NK-92 treated with Interleukin-12 subunit alpha and Interleukin-12 subunit beta, amount 100 ng/mL, for 24 hours (cell line): ENCODE data around the gene SHANK3.

Source experiments
- DNase-seq: peaks from one replicate; lab custom pipeline; 2025; lab: John Stamatoyannopoulos, UW

Gene SHANK3

DNA sequence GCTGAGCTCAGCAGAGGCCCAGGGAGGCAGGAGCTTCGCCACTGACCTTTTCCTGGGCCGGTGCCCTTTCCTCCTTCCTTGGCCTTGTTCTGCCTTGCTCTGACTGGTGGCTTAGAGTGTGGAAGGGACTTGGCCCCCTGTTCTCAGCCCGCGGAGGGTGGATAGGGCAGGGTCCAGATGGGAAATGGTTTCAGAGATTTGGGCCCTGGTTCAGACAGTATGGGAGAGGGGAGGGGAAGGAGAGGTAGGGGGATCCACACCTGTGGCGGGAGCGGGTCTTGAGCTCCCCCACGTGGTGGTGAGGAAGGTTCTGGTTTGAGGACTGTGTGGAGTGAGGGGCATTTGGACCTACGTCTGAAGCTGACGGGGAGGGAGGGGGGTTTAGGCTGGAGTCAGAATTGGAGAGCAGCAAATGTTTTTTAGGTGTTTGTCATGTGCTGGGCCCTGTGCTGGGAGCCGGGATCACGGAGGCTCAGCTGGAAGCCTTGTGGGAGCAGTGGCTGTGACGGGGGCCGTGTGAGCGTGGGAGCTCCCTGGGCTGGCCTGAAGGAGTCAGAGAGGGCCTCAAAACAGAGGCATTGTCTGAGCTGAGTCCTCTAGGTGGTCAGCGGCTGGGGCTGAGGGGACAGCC, 27.2 kb downstream of the SHANK3 start:
- DNase-seq: no peak

DNA sequence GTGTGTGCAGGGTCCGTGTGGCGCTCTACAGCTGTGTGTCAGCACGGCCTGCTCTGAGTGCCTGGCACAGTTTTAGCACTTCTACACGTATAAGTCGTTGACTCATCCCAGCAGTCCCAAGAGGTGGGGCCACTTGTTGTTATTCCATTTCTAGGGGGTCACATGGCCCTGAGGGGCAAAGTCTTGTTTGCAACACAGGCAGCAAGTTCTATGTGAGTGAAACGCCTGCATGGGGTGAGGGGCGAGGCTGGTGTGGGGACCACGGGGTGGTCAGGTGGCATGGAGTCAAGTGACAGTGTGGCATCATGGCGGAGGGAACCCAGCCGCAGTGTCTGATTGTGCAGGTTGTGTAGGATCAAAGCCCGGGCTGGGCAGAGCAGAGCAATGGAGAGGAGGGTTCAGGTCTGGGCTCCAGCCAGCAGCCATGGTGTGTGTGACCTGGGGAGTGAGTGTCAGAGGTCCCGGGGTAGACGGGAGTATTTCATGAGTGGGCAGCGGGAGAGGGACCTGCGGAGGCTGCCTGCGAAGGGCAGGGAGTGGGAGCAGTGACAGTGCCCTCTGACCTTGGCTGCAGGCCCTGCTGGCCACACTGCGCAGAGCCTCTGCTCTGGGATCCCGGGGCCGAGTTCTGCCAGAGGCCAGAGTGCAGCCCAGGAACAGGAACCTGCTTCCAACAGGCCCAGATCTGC, 27.9 kb downstream of the SHANK3 start:
- no peak for DNase-seq

DNA sequence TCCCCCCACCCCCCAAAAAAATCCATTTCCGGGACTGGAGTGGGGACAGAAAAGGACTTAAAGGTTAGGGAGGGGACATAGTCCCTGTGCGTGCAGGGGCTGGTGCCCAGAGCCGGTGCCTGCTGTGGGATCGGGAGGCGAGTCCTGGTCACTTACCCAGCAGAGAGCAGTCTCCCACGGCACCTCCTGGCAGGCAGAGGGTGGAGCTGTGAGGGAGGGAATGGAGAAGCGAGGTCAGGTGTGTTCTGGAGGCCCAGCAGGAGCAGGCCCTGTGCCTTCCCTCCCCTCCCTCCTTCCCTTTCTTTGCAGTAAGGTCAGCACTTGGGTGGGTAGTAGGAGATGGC, 28.4 kb downstream of the SHANK3 start:
- DNase-seq: no peak

DNA sequence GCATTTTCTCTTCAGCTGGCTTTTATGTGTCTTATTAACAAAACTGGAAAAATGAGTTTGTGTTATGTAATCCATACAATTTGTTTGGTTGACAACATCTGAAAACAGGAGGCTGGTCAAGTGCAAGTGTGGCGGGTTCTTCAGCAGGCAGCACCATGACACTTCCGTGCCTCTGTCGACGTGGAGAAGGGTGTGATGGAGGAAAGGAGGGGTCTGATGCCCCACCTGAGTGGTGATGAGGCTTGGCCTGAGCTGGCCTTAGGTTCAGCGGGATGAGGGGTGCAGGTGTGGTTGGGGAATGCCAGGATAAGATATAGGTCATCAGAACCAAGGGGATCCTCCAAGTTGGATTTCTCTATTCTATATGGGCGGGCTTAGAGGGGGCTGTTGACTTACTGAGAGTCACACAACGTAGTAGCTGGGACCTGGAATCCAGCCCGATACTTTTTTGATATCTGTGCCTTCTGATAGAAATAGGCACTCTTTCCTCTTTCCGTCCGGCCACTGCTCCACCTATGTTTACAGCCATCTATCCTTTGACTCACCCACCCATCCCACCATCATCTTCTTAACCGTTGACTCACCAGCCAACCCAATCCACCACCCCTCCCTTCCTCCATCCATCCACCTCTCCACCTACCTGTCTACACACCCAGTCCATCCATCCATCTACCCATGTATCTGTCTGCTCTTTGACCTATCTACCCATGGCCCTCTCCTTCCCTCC, 29.0 kb downstream of the SHANK3 start:
- no peak for DNase-seq

DNA sequence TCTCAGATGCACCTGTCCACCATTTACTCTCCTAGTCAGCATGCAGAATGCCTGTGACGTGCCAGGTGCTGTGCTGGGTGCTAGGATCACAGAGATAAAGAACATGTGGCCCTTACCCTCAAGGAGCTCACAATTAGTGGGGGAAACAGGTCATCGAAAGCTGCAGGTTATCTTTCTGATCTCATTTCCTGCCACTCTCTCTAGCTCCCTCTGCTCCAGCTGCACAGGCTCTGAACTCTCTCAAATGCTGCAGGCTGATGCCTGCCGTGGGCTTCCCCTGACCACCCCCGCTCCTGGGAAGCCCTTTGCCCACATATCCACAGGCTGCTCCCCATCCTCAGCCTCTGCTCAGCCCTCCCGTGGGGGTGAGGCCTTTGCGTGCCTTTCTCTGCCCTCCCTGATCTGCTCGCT, 29.6 kb downstream of the SHANK3 start:
- no peak for DNase-seq

DNA sequence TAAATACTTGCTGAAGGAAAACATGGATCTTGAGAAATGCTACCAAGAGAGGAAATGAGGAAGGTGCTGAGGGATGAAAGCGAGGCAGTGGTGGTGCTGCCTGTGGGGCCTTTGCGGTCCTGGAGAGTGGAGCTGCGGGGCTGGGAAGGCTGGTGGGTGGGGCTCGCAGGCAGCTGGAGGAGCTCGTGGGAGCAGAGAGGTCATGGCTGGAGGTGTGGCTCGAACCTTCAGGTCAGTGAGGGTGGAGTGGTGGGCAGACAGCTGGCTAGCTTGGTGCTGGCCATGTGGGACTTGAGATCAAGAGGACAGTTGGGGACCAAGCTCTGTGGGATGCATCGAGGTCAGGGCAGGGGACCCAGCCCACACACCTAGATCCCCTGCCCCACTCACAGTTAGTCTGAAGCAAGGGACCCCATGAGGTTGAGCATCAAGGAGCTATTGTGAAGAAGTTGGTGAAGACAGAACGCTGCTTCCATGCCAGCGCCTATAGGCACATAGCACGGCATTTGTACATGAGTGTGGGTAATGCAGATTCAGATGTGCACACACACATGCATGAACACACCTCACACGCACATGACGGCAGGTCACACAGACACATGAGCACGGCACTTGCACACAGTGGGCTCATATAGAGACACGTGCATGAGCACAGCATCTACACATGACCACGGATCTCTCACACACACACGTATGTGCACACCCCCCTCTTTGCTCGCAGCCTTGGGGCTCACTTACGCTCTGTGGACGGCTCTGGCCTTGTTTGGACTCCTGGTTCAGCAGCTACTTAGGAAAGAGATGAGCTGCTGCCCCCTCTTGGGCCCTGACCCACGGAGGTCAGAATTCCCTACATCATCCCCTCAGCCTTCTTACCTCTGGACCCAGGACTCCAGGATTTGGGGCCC, 30.4 kb downstream of the SHANK3 start:
- no peak for DNase-seq

DNA sequence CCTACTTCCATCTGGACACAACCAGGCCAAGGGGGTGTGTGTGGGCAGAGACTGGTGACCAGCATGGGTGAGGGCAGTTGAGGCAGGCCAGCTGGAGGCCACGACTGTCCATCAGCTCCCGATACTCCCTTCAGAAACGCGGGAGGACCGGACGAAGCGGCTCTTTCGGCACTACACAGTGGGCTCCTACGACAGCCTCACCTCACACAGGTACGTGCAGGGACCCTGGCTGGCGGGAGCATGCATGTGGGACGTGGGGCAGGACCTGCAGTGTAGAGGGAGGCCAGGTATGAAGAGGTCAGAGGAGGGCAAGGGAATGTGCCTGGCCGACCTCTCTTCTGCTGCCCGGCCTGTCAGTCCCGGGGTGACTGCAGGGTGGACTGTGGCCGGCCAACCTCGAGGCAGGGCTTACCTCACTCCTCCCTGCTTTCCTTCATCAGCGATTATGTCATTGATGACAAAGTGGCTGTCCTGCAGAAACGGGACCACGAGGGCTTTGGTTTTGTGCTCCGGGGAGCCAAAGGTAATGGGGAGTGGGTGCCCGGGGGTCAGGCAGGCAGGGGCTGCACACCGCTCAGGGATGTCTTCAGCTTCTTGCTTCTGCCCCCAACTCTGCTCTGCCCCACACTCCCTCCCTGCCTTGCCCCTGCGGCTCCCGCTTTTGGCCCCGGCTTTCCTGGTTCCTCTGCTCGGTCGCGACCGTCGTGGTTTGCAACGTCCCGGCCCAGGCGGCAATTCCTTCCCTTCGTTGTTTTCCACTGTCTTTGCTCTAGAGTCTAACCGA, 31.3 kb downstream of the SHANK3 start:
- DNase-seq: no peak

DNA sequence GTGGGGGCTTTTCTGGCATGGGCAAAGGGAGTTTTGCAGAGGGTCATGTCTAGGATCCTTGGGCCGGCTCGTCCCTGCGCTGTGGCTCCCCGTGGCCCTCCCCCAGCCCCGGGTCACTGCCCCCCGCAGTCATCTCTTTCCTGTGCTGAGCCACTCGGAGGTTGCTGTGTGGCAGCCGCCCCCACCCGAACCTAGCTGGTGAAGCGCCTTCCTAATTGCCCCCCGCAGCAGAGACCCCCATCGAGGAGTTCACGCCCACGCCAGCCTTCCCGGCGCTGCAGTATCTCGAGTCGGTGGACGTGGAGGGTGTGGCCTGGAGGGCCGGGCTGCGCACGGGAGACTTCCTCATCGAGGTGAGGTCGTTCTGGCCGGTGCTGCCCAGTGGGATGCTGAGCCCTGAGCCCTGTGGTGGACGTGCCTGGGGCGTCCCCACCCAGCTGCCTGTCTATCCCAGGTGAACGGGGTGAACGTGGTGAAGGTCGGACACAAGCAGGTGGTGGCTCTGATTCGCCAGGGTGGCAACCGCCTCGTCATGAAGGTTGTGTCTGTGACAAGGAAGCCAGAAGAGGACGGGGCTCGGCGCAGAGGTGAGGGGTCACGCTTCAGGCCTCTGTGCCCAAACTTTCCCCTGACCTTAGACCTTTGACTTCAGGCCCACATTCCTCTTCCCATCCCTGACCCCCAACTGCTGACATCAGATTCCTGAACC, 32.0 kb downstream of the SHANK3 start:
- no peak for DNase-seq

DNA sequence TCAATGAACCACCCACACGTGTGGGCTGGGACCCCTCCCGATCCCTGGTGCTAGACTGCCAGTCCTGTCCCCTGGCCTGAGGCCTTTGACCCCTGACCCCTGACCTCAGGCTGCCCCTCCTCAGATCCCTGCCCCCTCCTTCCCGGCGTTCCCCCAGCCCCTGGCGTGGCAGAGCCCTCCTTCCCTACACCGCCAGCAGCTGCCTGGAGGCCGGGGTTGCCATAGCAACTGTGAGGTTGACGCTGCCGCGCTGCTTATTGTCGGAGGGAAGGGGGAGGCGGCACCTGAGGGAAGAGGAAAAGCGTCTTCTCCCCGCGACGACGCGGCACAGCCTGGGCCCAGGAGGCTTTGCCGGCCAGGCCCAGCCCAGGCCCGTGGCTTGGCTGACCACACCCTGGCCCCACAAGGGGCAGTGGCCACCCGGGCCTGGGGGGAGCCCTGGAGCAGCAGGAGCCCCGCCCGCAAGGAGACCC, 32.6 kb downstream of the SHANK3 start:
- no peak for DNase-seq

DNA sequence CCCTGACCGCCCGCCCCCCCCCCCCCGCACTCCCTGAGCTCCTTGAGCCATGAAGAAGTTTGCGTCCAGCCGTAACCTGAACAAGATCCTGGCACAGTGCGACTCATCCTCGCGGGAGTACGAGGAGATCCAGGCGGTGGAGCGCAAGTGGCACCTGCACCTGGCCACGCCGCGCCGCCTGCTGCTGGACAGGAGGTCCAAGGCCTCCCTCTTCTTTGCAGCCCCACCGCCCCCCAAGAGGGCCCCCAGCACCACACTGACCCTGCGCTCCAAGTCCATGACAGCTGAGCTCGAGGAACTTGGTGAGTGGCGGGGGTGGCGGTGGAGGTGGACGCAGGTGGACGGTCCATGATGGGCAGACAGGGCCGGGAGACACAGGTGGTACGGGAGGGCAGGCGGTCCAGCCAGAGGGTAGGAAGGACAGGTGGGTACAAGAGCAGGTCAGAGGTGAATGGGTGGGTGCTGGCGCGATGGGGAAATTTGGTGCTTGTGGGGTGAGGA, 33.3 kb downstream of the SHANK3 start:
- no peak for DNase-seq

DNA sequence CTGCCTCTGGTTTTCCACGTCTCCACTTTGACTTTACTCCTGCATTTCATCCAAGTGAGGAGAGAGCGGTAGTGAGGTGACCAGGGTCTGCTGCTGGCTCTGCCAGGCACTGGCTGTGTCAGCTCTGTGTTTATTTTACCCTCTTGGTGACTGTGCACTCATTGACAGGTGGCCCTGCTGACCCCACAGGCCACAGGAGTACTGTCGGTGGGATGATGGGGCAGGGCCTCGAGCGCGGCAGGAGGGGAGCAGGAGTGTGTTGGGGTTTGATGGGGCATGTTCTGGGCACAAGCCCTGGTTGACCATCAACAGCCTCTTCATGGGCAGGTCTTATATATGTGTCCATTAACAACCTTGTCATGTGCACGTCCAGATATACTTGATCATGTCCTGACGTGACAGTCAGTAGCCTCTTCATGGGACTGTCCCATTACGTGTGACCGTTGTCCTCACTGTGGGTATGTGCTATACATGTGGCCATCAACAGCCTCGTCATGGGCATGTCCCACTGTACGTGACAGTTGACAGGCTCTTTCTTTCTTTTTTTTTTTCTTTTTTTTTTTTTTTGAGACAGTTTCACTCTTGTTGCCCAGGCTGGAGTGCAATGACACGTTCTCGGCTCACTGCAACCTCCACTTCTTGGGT, 34.0 kb downstream of the SHANK3 start:
- DNase-seq: no peak

DNA sequence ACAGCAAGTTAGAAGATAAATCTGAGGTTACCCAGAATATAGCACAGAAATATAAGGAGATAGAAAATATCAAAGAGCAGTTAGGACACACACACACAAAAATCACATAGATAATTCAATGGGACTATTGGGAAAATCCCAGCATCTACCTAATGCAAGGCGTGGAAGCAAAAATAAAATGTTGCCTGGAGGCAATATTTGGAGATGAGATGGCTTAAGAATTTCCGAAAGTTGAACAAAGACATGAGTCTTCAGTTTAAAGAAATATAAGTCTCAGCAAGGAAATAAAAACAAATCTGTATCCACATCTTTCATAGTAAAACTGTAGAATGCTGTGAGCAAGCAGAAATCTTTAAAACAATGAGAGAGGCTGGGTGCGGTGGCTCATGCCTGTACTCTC, 35.9 kb downstream of the SHANK3 start:
- no peak for DNase-seq

DNA sequence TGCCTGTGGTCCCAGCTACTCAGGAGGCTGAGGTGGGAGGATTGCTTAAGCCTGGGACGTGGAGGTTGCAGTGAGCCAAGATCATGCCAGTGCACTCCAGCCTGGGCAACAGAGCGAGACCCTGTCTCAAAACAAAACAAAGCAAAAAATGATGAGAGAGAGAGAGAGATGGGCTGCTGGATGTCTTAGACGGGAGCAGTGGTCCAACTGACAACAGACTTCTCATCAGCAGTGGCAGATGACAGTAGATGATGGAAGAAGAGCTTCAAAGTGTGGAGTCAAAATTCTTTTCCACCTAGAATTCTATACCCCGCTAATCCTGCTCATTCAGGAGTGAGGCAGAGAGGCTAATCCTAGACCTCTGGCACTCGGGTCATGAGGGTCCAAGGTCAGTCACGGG, 36.4 kb downstream of the SHANK3 start:
- no peak for DNase-seq

DNA sequence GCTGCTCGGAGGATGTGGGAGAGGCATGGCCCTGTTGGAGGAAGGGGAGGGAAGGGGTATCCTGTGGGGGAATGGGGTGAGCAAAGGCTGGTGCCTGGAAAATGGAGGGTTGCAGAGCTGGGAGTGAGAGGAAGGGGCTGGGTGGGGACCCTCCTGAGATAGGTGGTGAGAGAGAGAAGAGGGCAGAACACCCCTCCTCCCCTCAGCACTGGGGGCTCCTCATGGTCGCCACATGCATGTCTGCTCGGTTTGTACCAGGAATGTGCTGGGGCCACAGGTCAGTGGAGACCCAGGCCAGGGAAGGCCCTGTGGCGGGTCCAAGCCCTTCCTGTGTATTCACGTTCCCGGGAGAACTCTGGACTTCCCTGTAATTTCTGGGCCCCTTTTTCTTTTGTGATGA, 37.6 kb downstream of the SHANK3 start:
- no peak for DNase-seq

DNA sequence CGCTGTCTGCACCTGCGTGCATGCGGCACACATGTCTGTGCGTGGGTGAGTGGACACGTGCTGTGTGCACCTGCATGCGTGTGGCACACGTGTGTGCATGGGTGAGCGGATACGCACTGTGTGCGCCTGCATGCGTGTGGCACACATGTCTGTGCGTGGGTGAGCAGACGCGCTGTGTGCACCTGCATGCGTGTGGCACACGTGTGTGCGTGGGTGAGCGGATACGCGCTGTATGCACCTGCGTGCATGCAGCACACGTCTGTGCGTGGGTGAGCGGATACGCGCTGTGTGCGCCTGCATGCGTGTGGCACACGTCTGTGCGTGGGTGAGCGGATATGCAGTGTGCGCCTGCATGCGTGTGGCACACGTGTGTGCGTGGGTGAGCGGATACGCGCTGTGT, 38.3 kb downstream of the SHANK3 start:
- DNase-seq: no peak

DNA sequence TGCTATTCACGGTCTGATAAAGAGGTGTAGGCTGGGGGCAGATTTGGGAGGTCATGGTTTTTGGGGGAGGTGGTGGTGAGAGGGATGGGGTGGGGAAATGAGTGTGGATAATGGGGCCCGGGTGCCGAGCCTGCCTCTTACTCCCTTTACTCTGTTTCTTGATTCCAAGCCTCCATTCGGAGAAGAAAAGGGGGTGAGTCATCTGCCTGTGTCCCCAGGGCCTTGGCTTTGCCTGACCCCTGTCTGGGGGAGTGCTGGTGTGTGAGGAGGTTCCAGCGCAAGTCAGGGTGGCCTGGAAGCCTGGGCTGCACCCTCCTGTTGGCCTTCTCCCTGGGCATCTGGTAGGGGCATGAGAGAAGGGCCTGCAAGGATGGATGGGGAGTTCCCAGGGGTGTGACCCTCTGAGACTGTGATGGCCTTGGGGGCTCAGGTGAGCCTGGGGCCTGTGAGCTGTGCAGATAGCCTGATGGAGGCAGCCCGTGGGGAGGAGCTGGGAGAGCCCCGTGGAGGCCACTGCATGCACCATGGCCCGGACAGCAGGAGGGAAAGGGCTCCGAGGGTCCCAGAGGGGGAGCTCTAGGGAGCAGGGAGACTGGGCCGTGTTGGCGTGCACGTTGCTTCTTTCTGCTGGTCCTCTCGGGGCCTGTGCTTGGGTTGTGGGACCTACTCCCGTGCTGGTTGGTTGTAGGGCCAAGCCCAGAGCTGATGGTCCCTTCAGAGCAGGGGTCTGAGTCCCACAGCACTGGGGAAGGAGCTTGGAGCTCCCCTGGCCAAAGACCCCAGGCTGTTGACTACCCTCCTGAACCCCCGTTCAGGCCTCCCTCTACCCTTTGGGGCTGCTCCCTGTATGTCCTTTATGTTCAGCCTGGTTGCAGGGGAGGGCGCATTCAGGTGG, 39.1 kb downstream of the SHANK3 start:
- DNase-seq: no peak

DNA sequence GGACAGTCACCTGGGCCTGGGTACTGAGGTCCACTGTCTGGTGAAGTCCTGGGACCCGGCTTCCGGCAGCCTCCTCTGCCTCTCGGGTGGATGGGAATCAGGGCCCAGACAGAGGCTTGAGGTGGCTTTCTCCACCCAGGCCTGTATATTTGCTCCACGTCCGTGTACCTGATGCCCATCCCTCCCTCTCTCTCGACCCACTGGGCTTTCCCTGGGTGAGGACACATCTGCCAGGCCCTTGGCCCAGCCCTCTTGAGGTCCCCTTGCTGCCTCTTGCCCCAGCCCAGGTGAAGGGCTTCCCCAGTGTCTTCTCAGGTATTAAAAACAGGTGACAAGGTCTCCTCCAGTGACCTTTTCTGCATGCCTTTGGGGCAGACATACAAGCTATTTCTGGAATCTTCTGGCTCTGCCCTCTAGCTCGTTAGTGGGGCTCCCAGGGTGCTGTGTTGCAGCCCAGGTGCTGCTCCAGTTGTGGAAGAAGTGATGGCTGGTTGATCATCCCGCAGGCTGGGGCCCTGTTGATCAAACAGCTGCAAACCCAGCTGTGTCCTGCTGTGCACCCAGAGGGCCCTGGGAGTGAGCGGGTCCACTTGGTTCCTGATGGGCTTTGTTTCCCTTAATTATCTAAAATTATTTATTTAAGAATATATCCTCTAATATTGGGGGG, 39.9 kb downstream of the SHANK3 start:
- no peak for DNase-seq

DNA sequence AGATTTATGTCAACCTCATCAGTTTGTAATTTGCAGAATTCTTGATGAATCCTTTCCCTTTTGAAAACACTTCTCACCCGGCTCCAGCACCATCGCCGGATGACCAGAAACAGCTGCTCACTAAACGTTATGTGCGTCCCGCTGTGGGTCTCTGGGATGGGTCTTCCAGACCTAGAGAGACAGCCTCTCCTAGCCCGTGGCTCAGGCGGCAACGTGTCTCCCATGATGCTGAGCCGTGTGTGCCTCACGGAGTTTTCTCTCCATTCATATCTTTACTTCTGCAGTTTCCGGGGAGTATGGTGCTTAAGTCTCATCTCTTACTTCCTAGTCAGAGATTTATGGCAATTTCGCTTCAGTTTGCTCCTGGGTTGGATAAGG, 40.4 kb downstream of the SHANK3 start:
- DNase-seq: no peak
